Stimulated activated CD4-positive, alpha-beta T cell treated with anti-CD3 and anti-CD28 coated beads, TNF-alpha, amount 100 ng/mL, for 24 hours (primary cell): ENCODE data around the gene SCAPER.
"Not testable (repeated sequence)": the region's sequence is repeated elsewhere in the genome, so short reads cannot be mapped to it uniquely, and the experiment has no call there.

ENCODE experiments used
- DNase-seq, 3 experiments: peaks; one replicate each; pipeline ENCODE4 v3.0.0-alpha.2; 2020; ENCODE audit warnings: low read depth in 3 of 3

Gene SCAPER

DNA sequence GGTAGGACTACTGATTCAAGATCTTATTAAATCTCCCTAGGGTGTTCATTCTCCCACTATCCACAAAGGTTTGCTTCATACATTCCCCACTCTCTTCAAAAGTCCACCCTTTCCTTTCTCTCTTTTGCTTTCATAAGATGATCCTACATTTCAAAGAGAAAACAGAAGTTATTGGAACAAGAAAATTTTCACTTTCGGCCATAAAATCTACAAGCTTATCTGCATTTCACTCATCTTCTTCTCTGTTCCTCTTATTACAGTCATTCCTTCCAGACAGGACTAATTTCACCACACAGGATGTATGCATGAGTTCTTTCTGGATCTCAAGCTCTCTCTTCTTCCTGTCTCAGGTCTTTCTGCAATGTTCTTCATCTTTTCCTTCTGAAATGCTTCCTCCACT lies 329.9 kb downstream of the SCAPER start:
- no peak for DNase-seq

DNA sequence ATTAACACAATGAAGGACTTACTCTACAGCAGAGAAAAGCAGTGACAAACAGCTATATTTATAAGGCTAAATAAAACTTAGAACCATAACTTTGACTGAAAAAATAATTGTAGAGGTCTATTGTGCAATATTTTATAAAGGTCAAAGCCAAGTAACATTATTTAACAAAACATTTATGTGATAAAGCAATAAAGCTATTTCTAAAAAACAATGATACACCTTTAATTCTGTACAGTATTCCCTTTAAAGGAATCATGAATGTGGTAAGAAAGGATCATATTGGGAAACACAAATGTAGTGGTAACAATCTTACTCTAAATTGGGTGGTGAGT lies 332.2 kb downstream of the SCAPER start:
- DNase-seq, result no peak

- no peak for DNase-seq
These were observed 338.9 kb downstream of the SCAPER start for GRCh38 chr15:76566276-76566675.

- DNase-seq, result no peak
These were observed 339.8 kb downstream of the SCAPER start for GRCh38 chr15:76565366-76565765.

DNA sequence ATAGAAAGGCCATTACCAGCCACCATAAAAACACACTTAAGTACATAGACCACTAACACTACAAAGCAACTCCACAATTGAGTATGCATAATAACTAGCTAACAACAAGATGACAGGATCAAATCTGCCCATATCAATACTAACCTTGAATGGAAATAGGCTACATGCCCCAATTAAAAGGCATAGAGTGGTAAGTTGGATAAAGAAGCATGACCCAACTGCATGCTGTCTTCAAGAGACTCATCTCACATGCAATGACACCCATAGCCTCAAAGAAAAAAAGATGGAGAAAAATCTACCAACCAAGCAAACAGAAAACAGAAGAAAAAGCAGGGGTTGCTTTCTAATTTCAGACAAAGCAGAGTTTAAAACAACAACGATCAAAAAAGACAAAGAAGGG lies 349.9 kb downstream of the SCAPER start:
- DNase-seq, result no peak

DNA sequence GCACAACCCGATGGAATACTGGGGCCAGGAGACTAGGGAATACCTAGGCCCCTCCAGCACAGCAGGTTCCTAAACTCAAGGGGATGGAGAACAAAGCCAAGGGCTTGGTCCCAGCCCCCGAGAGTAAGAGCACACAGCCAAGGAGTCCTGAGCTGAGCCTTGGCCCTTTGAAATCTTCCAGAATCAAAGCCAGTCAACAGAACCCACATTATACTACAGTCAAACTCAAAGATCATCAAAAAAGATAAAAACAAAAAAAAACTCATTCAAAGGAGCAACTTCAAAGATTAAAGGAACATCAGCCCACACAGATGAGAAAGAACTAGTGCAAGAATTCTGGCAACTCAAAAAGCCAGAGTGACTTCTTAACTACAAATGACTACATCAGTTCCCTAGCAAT lies 351.6 kb downstream of the SCAPER start:
- DNase-seq, result no peak

DNA sequence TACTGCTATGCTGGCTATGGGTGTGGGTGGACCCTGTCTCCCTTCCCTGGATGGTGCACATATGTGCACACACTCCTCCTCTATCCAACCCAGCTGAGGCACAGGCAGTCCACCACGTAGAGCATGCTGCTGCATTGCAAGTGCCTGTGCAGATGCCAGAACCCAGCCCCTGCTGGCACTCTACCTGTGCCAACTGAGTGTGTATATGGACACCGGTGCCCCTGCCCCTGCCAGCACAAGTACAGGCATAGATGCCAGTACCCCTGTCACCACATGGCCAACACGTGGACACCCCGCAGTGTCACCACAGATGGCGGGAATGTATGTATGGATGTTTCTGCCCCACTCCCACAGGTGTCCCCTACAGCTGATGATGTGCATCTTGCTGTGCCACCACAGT lies 352.0 kb downstream of the SCAPER start:
- no peak for DNase-seq

DNA sequence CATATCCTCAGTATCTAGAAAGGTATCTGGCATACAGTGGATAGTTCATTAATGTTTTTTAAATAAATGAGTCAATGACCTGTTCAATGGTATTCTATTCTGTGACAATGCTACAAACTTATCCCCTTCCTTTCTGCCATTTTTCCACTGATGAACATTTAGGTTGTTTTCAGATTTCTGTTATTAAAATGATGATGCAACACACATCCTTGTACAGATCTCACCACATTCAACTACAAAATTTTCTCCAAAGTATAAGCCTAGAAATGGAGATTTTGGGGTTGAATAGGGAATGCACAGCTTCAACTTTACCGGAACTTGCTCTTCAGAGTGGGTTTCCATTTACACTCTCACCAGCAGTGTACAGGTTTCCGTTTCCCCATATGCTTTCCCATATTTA lies 358.3 kb downstream of the SCAPER start:
- DNase-seq, result no peak

DNA sequence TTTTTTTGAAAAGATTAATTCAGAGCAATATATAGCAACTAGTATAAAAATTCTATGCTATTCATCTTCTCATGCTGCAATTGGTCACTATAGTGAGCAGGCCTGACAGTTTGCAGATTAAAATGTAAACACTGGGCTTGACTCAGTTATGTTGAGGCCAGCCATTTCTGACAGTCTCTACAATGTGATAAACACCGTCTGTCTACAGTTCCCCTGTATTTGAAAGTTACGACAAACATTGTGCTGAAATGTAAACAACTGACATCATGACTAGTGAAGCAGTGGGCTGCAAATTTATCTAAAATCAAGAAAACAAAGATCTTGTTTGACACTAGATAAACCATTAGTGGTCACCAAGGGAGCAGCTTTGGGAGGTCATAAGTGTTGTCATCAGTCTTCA lies 371.1 kb downstream of the SCAPER start:
- DNase-seq, result no peak

DNA sequence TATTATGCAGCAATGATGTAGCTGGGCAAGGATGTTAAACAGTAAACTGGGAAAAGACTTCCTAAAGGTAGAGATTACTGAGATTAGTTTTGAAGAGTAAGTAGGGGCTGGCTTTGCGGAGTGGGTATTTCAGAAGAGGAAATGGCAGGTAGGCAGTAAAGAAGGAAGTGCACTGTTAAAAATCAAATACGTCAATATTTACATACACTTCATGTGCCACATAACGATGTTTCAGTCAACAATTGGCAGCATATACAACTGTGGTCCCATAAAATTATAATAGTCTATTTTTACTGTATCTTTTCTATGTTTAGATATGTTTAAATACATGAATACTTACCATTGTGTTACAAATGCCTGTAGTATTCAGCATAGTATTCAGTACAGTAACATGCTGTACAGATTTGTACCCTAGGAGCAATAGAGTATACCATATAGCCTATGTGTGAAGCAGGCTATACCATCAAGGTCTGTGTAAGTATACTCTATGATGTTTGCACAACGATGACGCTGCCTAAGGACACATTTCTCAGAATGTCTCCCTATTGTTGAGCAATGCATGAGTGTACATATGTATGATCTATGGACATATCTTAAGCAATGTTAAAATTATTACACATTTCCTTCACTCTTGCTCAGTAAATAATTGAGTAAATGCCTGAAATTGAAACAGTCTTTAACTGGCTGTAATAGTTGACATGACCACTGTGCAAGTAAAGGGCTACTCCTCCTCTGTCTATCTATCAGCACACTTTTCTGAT lies 371.9 kb downstream of the SCAPER start:
- DNase-seq, result no peak

DNA sequence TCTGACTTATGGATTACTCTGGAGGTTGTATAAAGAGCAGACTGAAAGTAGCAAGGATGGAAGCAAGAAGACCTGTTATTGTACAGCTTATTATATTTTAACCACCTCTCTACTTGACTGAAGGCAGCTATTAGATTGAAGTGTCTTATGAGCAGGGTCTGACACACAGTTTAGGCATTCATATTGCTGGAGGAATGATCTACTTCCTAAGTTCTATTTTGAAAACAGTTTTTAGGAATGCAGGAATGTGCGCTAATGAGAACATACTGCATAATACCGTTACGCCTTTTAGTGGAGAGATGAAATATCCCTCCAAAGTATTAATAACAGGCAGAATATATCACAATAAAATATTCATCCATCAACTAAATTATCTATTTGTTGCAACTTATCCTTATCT lies 375.2 kb downstream of the SCAPER start:
- no peak for DNase-seq

DNA sequence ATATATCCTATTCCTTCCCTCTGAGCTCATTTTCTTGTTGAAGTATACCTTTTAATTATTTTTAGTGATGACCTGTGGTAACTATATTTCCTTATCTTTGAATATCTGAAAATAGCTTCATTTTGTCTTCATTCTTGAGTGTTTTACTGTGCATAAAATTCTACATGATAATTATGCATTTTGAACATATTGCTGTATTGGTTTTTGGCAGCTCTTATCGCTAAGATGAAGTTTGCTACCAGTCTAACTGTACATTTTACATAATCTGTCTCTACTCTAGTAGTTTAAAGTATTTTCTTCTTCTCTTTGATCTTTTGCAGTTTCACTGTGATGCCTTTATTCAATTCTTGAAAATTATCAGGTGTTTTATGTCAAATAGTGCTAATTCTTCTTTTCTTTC lies 379.0 kb downstream of the SCAPER start:
- DNase-seq, result no peak

DNA sequence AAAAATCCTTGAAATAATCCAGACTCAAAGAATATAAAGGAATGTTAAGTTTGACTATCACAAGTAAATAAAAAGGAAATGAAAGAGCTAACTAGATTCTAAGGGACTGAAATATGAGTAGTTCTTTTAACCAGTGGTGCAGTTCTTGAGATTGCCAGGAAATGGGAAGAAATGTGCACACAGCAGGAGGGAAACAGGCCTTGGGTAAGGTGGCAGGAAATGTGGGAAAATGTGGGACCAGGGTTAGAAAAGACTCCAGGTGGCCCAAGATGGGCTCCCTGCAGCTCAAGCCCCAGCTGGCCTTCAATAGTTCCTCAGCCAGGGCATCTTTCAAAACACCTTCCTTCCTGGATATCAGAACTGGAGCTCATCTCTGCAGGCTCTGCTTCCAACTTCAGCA lies 387.2 kb downstream of the SCAPER start:
- no peak for DNase-seq

- DNase-seq, result no peak
These were observed 390.9 kb downstream of the SCAPER start for GRCh38 chr15:76514282-76514681.

DNA sequence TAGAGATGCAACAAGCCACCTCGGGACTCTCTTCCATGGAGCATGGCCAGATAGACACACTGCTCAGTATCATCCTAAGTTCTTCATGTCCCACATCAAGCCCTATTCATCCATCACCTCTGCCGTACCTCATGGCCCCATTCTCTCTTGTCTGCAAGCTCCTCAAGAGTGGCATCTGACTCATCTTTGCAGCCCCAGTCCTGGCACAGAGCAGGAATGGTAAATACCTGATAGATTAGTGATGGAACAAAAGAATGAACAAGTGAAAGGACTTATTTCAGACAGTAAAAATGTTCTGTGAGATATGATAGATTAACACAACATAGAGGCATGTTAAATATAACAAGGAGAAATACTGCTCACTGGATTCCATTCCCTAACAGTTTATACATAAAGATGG lies 392.2 kb downstream of the SCAPER start:
- no peak for DNase-seq

- DNase-seq, result not testable (repeated sequence)
These were observed 394.5 kb downstream of the SCAPER start for GRCh38 chr15:76510663-76511062.

- DNase-seq, result no peak
These were observed 401.3 kb downstream of the SCAPER start for GRCh38 chr15:76503804-76504203.

GRCh38 chr15:76503121-76503520 lies 402.0 kb downstream of the SCAPER start:
- DNase-seq, result no peak

DNA sequence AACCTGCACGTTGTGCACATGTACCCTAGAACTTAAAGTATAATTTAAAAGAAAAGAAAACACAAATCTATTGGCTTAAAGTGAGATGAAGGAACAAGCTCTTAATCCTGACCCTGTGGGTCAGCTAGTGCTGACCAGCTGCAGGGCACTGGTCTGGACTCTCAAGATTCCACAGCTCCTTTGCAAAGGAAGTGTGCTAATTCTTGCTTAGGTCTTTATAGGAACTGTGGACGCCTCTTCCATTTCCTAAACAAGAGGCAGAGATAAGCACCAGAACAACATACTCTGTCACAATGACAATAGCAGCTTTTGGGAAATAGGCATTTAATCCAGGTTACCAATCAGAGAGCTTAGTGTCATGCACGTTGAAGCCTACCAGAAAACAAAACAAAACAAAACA lies 402.5 kb downstream of the SCAPER start:
- DNase-seq, result no peak

DNA sequence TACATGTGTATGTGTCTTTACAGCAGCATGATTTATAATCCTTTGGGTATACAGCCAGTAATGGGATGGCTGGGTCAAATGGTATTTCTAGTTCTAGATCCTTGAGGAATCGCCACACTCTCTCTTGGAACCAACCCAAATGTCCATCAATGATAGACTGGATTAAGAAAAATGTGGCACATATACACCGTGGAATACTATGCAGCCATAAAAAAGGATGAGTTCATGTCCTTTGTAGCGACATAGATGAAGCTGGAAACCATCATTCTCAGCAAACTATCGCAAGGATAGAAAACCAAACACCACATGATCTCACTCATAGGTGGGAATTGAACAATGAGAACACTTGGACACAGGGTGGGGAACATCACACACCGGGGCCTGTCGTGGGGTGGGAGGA lies 403.0 kb downstream of the SCAPER start:
- DNase-seq, result not testable (repeated sequence)

DNA sequence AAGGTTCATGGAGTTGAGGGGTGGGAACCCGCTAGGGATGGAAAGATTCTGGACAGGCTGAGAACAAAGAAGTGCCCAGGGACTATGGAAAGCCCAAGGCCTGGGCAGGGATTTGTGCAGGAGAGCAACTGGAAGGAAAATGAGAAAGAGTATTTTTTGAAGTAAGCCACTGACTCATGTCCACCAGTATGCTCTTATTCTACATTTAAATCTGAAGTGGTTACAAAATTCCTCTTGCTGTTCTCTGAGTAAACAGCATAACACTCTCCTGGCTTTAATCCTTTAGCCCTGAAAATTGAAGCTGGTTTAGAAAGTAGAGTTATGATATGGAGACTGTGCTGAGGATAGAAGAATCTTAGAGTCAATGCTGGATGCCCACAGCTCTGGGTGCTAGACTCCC lies 403.4 kb downstream of the SCAPER start:
- DNase-seq, result no peak

DNA sequence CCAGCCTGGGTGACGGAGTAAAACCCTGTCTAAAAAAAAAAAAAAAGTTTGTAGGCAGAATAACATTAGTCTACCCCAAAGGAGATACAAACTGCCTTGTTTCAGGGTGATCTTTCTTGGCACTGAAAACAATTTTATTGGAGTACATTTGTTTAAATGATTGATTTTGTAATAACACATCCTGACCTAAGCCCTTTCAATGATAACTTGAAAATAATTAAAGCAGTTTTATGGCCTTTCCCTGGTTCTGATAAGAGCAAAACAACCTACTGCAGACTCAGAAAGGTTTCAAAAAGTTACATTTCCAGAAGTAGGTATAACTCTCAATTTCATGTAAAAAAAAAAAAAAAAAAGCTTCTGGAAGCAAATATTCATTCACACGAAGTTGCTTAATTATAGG lies 404.1 kb downstream of the SCAPER start:
- DNase-seq, result no peak

- DNase-seq, result no peak
These were observed 409.7 kb downstream of the SCAPER start for GRCh38 chr15:76495487-76495886.

GRCh38 chr15:76492538-76492937 lies 412.6 kb downstream of the SCAPER start:
- no peak for DNase-seq
